Upper lobe of right lung (tissue), 1 donor: ENCODE measurements around the gene CSRP3. TPM values are rescaled to one million over a fixed set of nuclear protein-coding genes. Genes with fewer than 3 reads are reported as not detected.

ENCODE experiments used
- ATAC-seq: fragments of 200-7000 bp; cut with Tn5 transposase; one replicate; pipeline ENCODE4 v1.9.1; 2020; ENCODE audit warnings: mild to moderate bottlenecking, moderate library complexity
- DNase-seq: peaks from one replicate; pipeline ENCODE4 v3.0.0-alpha.2; 2020
- H3K27ac ChIP-seq: fragments of 200-600 bp; one replicate; pipeline ENCODE4 v1.8.0; 2022
- H3K27me3 ChIP-seq: fragments of 200-600 bp; one replicate; pipeline ENCODE4 v1.8.0; 2022; ENCODE audit warnings: mild to moderate bottlenecking
- H3K36me3 ChIP-seq: fragments of 200-600 bp; one replicate; pipeline ENCODE4 v1.8.0; 2022
- H3K4me1 ChIP-seq: fragments of 200-600 bp; one replicate; pipeline ENCODE4 v1.8.0; 2022
- H3K4me3 ChIP-seq: fragments of 200-600 bp; one replicate; pipeline ENCODE4 v1.8.0; 2022; ENCODE audit warnings: mild to moderate bottlenecking
- H3K9me3 ChIP-seq: fragments of 200-600 bp; one replicate; pipeline ENCODE4 v1.8.0; 2022
- intact Hi-C: fragments of 100-400 bp; cut with DNase I; formaldehyde crosslinking; loops from one replicate; pipeline ENCODE4 v1.11.0; 2022
- long read RNA-seq: library from polyadenylated mRNA; unstranded; transcript quantifications from one replicate; pipeline ENCODE4 v2.0.0, GENCODE V29; 2021
- total RNA-seq: library from RNA; stranded (reverse); fragmentation: NEBNext Ultra II Directional; extraction: Animal tissue kit (Norgen Biotek cat#: 25700); gene quantifications from one replicate; pipeline ENCODE4 v1.2.1, GENCODE V29; 2021
- TF ChIP-seq, protein P1 (sequence below): fragments of 200-600 bp; IDR thresholded peaks from one replicate; pipeline ENCODE4 v1.8.0; 2022; ENCODE audit warnings: antibody characterized with exemption
- donor health status: DM: no; HTN: yes; CAD: no; lungs with severe emphysema.

CSRP3 gene
- total RNA-seq: not detected
- long read RNA-seq: 0 reads

GRCh38 chr11:19201737-19202605, at the start of gene CSRP3:
TSS of gene CSRP3 (minus strand) at chr11:19201983. CDS start at chr11:19192448, 9,535 bp downstream.
- H3K4me1 ChIP-seq: peaks cover 6% of the 10 kb centered on the region
- intact Hi-C loops: no loop called here
- no peak for DNase-seq
- H3K9me3 ChIP-seq: no peaks in the 10 kb centered on the region
- TF ChIP-seq, protein P1, sequence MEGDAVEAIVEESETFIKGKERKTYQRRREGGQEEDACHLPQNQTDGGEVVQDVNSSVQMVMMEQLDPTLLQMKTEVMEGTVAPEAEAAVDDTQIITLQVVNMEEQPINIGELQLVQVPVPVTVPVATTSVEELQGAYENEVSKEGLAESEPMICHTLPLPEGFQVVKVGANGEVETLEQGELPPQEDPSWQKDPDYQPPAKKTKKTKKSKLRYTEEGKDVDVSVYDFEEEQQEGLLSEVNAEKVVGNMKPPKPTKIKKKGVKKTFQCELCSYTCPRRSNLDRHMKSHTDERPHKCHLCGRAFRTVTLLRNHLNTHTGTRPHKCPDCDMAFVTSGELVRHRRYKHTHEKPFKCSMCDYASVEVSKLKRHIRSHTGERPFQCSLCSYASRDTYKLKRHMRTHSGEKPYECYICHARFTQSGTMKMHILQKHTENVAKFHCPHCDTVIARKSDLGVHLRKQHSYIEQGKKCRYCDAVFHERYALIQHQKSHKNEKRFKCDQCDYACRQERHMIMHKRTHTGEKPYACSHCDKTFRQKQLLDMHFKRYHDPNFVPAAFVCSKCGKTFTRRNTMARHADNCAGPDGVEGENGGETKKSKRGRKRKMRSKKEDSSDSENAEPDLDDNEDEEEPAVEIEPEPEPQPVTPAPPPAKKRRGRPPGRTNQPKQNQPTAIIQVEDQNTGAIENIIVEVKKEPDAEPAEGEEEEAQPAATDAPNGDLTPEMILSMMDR: no peak
- no peak within 1 kb of the TSS for H3K4me3 ChIP-seq
- no peak within 1 kb of the TSS for H3K27ac ChIP-seq
- H3K36me3 ChIP-seq: no peaks in the 10 kb centered on the region
- no peaks in the 10 kb centered on the region for H3K27me3 ChIP-seq
- ATAC-seq: no peak

GRCh38 chr11:19251577-19251976, 49.8 kb upstream of the CSRP3 start:
- H3K36me3 ChIP-seq: no peaks in the 10 kb centered on the region
- no peaks in the 10 kb centered on the region for H3K4me1 ChIP-seq
- TF ChIP-seq, protein P1: no peak
- H3K4me3 ChIP-seq: no peak overlapping the region
- no peak for DNase-seq
- H3K27ac ChIP-seq: no peak overlapping the region
- no peaks in the 10 kb centered on the region for H3K9me3 ChIP-seq
- ATAC-seq: no peak
- intact Hi-C loops: no loop called here
- H3K27me3 ChIP-seq: no peaks in the 10 kb centered on the region

DNA sequence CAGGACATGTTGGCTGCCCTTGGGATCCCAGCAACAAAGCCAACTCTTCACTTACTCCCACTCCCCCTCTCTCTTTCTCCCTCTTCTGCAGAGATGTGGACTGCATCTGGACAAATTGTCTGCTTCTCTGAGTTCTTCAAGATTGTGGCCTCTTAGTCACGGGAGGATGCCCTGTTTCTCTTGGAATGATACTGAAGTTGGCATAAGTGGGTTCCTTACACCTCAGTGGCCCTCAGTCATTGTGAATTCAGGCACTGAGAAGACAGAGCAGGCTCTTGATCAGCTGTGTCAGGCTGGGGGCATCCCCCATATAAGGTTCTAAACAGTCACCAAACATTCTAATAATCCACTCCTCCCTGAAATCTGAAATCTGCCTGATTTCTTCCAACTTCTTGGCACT, 45.0 kb upstream of the CSRP3 start:
- Histone ChIP-seq H3K4me1 (peaks cover 8% of the 10 kb centered on the region), H3K27me3 (peaks cover 16% of the 10 kb centered on the region), H3K36me3 (no peaks in the 10 kb centered on the region), H3K9me3 (no peaks in the 10 kb centered on the region), H3K4me3 (no peak overlapping the region), H3K27ac (no peak overlapping the region)
- DNase-seq (no peak), ATAC-seq (no peak)
- TF ChIP-seq, protein P1: no peak
- intact Hi-C loops: no loop called here

DNA sequence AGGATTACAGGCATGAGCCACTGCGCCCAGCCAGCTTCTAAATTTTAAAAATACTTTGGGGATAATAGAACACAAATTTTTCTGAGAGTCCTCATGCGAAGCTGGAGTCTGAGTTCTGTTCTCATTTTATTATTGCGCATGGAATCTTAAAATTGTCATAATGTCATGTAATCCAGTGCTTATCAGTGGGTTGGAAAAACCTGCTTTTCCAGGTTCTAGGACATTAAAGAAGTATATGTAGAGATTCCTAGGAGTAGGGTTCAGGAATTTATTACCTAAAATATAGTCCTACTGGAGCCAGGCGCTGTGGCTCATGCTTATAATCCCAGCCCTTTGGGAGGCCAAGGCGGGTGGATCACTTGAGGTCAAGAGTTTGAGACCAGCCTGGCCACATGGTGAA, 43.6 kb upstream of the CSRP3 start:
- intact Hi-C loops: no loop called here
- H3K27ac ChIP-seq: no peak overlapping the region
- no peaks in the 10 kb centered on the region for H3K9me3 ChIP-seq
- peaks cover 28% of the 10 kb centered on the region for H3K27me3 ChIP-seq
- no peak overlapping the region for H3K4me3 ChIP-seq
- no peaks in the 10 kb centered on the region for H3K36me3 ChIP-seq
- TF ChIP-seq, protein P1: no peak
- ATAC-seq (no peak), DNase-seq (no peak)
- peaks cover 18% of the 10 kb centered on the region for H3K4me1 ChIP-seq

DNA sequence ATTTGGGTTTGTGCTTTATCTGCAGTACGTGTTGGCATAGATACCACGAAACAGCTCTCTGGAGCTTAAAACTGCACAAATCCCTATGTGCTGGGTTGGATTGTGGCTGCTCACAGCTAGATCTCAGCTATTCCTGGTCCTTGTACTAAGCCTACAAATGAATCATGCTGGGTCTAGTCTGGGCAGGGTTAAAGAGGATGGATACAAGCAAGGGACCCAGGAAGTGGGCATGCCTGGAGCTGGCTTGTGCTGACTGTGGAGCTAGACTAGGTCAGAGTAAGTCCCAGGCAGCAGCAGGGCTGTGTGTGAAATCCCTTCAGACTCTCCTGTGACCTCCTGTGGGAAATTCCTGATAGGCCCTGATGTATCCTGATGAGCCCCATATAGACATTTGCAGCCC, 42.8 kb upstream of the CSRP3 start:
- Histone ChIP-seq H3K27ac (no peak overlapping the region), H3K4me3 (no peak overlapping the region), H3K4me1 (peaks cover 21% of the 10 kb centered on the region), H3K9me3 (no peaks in the 10 kb centered on the region), H3K27me3 (peaks cover 36% of the 10 kb centered on the region), H3K36me3 (no peaks in the 10 kb centered on the region)
- intact Hi-C loops: no loop called here
- TF ChIP-seq, protein P1: no peak
- ATAC-seq: no peak
- DNase-seq: no peak
